Left forelimb (tissue), 1 donor: ENCODE results near the gene PNPLA7.
A peak's percentile ranks its signal among the peaks of the same experiment; 100 is the strongest.
"Not testable (repeated sequence)": the region's sequence is repeated elsewhere in the genome, so short reads cannot be mapped to it uniquely, and the experiment has no call there.

Source experiments
- DNase-seq: peaks from one replicate; pipeline ENCODE4 v3.0.0-alpha.2; 2018; ENCODE audit warnings: low spot score

The PNPLA7 gene

GRCh38 chr9:137550231-137550621 lies at the start of gene PNPLA7:
Gene PNPLA7 (minus strand): TSS chr9:137550402. CDS start chr9:137550197, 205 bp downstream.
- peak; percentile 87 for DNase-seq

GRCh38 chr9:137598943-137599342 lies 48.7 kb upstream of the PNPLA7 start:
- DNase-seq = no peak

DNA sequence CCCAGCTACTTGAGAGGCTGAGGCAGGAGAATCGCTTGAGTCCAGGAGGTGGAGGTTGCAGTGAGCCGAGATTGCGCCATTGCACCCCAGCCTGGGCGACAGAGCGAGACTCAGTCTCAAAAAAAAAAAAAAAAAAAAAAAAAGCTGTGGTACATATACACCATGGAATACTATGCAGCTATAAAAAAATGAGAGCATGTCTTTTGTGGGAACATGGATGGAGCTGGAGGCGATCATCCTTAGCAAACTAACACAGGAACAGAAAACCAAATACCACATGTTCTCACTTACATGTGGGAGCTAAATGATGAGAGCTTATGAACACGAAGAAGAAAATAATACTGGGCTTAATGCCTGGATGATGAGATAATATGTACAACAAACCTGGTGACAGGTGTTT lies 46.4 kb upstream of the PNPLA7 start:
- not testable (repeated sequence) for DNase-seq

DNA sequence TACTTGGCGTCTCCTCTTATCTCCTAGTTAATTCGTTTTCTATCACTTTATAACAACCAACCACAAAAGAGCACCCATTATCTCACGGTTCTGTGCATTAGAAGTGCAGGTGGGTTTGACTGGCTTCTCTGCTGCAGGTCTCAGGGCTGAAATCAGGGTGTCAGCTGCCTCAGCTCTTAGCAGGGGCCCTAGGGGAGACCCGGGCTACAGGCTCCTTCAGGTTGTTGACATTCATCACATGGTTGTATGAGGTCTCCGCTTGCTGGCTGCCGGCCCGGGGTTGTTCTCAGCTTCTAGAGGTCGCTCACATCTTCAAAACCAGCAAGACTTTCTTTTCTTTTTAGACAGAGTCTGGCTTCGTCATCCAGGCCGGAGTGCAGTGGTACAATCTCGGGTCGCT lies 43.0 kb upstream of the PNPLA7 start:
- DNase-seq = no peak

DNA sequence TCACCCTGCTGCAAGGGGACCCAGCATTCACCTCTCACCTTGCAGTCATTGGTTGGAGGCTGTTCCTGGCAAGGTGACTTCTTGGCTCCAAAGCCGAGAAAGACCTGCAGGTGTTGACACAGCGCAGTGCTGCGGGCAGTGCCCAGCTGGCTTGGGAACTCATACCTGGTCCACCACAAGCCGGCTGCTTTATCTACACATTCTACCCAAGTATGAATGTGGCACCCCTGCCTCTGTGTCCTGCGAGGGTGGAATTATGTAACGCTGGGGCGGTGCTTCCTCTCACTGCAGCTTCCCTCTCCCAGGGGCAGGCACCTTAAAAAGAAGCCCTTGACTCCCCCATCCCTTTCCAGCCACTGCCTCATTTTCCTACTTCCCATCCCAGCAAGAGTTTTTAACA lies 42.6 kb upstream of the PNPLA7 start:
- no peak for DNase-seq

DNA sequence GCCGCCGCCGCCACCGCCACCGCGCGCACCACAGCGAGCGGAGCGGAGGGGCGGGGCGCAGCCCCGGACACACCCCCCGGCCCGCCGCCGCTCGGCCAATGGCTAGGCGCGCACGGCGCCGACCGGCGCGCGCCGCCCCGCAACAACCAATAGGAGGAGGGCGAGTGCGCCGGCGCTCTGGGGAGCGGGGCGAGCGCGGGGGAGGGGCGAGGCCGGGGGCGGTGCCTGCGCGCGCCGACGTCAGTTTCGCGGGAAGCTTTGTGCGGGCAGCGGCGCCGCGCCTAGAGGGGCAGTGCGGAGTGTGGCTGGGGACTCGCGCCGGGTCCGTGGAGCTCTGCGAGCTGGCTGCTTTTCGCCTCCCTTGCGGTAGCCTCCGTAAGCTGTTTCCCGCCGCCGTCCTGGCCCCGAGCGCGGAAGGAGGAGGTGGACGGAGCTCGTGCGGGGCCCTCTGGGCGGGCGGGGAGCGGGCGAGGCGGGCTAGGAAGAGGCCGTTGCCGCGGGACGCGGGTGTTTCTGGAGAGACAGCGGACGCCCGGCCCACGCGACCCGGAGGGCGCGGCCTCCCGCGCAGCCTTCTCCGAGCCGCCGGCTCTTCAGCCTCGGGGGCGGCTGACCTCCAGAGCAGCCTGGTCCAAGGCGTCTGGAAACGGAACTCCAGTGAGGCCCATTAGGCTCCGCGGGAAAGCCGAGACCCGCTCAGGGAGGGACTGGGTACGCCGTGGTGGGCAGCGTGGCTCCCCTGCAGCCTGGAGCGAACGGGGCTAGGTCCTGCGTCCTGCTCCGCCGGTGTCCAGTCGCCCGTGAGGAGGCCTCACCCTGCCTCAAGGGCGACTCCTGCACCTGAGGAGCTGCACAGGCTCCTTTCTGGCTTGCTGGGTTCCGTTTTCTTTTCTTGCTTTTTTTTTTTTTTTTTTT lies 40.5 kb upstream of the PNPLA7 start, which contains the start of gene ZMYND19:
ZMYND19 (minus strand) TSS at position 44 of the 915 bp plus-strand sequence. CDS start 249 bp downstream, outside the sequence.
- peak; percentile 94 for DNase-seq

GRCh38 chr9:137590123-137590468 lies 39.9 kb upstream of the PNPLA7 start:
- no peak for DNase-seq

DNA sequence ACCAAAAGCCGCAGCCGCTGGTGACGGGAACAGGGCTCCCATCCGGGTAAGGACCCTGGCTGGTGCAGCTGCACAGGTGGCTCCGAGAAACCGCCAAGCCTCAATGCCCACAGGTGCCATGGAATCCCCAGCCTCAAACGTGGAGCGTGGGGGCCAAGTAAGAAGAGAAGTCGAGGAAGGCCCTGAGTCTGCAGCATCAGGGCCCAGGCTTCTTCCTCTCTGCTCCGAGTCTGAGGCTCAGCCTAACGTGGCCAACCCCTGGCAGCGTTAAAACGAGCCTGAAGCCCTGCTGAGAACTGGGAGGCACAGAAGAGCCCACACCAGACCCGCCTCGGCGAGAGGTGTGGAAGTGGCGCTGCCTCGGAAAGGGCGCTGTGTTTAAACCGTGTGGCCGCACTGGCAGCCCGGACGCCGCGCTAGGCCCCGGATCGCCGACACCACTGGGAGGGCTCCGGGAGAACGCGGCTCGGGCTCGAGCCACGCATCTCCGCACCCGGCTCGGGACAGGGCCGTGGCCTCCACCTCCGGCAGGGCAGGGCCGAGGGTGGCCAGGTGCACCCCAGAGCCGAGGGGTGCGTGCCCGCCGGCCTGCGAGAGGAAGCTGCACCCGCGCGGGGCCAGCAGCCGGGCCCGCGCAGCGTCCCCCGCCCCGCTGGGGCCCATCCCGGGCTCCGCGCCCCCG lies 39.4 kb upstream of the PNPLA7 start:
- DNase-seq = no peak

- no peak for DNase-seq
Observed at GRCh38 chr9:137588891-137589290, 38.7 kb upstream of the PNPLA7 start.

GRCh38 chr9:137588311-137588710 lies 38.1 kb upstream of the PNPLA7 start:
- DNase-seq = no peak

- no peak for DNase-seq
Observed at GRCh38 chr9:137586854-137587253, 36.7 kb upstream of the PNPLA7 start.

GRCh38 chr9:137583957-137584356 lies 33.8 kb upstream of the PNPLA7 start:
- no peak for DNase-seq

- DNase-seq = no peak
Observed at GRCh38 chr9:137583347-137583746, 33.1 kb upstream of the PNPLA7 start.

- no peak for DNase-seq
Observed at GRCh38 chr9:137582286-137582860, 32.2 kb upstream of the PNPLA7 start.

GRCh38 chr9:137581361-137582285 lies 31.4 kb upstream of the PNPLA7 start:
- DNase-seq = no peak

DNA sequence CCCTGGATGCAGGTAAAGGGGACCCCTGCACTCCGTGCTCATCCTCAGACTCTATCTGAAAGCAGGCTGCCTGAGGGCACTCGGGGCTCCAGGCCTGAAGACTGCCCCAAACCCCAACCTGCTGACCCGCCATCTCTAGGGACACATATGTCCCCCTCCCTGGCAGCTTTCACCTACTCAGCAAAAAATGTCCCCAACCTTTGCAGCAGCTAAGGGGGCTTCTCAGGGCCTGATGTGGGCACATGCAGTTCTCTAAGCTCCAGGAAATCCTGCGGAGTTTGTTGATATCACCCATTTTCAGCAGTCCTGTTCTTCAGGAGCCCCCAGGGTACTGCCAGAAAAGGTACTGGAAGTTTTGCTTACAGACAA lies 30.7 kb upstream of the PNPLA7 start:
- no peak for DNase-seq

- DNase-seq = no peak
Observed at GRCh38 chr9:137580209-137580953, 30.2 kb upstream of the PNPLA7 start.

- no peak for DNase-seq
Observed at GRCh38 chr9:137579259-137579604, 29.0 kb upstream of the PNPLA7 start.

DNA sequence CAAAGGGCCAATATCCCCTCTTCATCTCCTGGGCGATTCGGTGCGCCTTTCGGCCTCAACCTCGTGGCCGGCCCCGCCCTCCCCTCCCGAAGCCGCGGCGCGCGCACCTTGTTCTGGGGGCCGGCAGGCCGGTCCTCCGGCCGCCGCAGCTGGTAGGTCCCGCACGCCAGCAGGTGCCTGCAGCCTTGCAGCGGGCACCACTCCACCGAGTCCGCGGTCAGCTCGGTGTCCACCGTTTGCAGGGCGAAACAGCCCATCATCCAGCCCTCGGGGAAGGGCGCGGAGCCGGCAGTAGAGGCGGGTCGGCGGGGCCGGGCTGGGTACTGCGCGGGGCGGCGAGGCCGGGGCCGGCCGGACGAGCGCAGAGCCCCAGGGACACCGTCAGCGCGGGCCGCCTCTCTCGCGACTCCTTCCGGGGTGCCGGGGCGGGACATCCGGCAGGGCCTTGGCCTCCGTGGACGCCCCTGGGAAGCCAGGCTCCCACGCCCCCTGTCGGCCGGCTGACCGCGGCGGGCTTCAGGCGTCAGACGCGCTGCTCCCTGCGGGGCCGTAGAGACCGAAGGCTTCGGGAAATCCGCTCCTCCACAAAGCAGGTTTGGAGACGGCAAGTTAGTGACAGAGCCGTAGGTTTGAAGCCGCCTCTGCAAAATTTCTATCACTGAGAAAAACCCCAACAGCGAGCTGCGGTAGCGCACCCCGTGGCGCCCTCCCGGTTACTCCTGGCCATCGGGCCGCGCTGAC lies 28.5 kb upstream of the PNPLA7 start, which contains the start of gene DPH7:
DPH7 (minus strand) TSS at position 408 of the 741 bp plus-strand sequence; CDS start at position 260, 148 bp downstream.
- peak; percentile 96 for DNase-seq

GRCh38 chr9:137575716-137576411 lies 25.7 kb upstream of the PNPLA7 start:
- no peak for DNase-seq
